Endothelial cell of umbilical vein (primary cell): Measurements from ENCODE around the gene PTCD1. TPM values are rescaled to one million over a fixed set of nuclear protein-coding genes. Genes with fewer than 3 reads are reported as not detected.

Source experiments
- BruUV-seq: library from RNA; stranded (reverse); fragments of 400-500 nt; replicated peaks from 2 replicates; lab custom pipeline; 2021; lab: Mats Ljungman, UMichigan
- CTCF ChIA-PET: fragments of 300-600, 350-600 bp; sonication (Branson Sonifier 250); formaldehyde crosslinking; loops from one replicate; lab custom pipeline; 2021; ENCODE audit warnings: antibody characterized with exemption, inconsistent platforms; lab: Charles Lee
- POLR2A ChIA-PET: fragments of 300-600, 350-600 bp; sonication (Branson Sonifier 250); formaldehyde crosslinking; loops from one replicate; lab custom pipeline; 2021; ENCODE audit warnings: antibody characterized with exemption, inconsistent platforms; lab: Charles Lee
- DNase-seq: peaks from one replicate; pipeline ENCODE4 v3.0.0-alpha.2; 2011; ENCODE audit warnings: low read depth, low spot score
- FAIRE-seq: peaks from 2 replicates; lab custom pipeline; 2011; peaks lifted over from hg19 to GRCh38; lab: Jason Lieb, UNC
- H2AFZ ChIP-seq: 2 replicates; pipeline ENCODE4 v1.6.0; 2012; ENCODE audit warnings: low read depth, low read length, control low read depth, inconsistent platforms
- H3K27ac ChIP-seq: 2 replicates; pipeline ENCODE4 v1.5.1; 2011; ENCODE audit warnings: low read depth, mild to moderate bottlenecking, control low read depth, low read length, moderate library complexity; ENCODE audit not compliant: insufficient read depth
- H3K27me3 ChIP-seq, 2 experiments: 2 replicates each; pipeline versions ENCODE4 v1.6.0 to v1.6.1; 2011; ENCODE audit warnings: low read length in 2 of 2, mixed read lengths in 1 of 2; ENCODE audit not compliant: control insufficient read depth in 2 of 2, insufficient read depth in 2 of 2
- H3K36me3 ChIP-seq, 2 experiments: 2 replicates in 1 of 2; 3 replicates in 1 of 2; pipeline ENCODE4 v1.5.1; 2011; ENCODE audit warnings: low read length in 2 of 2, mild to moderate bottlenecking in 1 of 2, moderate library complexity in 1 of 2; ENCODE audit not compliant: control insufficient read depth in 2 of 2, insufficient read depth in 2 of 2; ENCODE audit errors: extremely low read depth in 1 of 2
- H3K4me1 ChIP-seq: 3 replicates; pipeline ENCODE4 v1.5.1; 2011; ENCODE audit warnings: mild to moderate bottlenecking, low read length; ENCODE audit not compliant: control insufficient read depth, insufficient read depth; ENCODE audit errors: extremely low read depth
- H3K4me2 ChIP-seq: 2 replicates; pipeline ENCODE4 v1.6.1; 2011; ENCODE audit warnings: low read length, control low read depth, mixed read lengths; ENCODE audit not compliant: insufficient read depth
- H3K4me3 ChIP-seq, 3 experiments: fragments of 200-600 bp in 1 of 3; sonication (generic), shearing (Covaris generic) in 1 of 3; replicated peaks in 1 of 3; 2 replicates each; pipeline ENCODE4 v1.5.1; 2011 to 2016; ENCODE audit warnings: control low read depth in 3 of 3, low read length in 3 of 3, mild to moderate bottlenecking in 2 of 3, inconsistent platforms in 1 of 3, low read depth in 1 of 3, moderate library complexity in 1 of 3; ENCODE audit not compliant: insufficient read depth in 1 of 3
- H3K79me2 ChIP-seq: 2 replicates; pipeline ENCODE4 v1.6.0; 2012; ENCODE audit warnings: low read length, inconsistent platforms; ENCODE audit not compliant: control insufficient read depth, insufficient read depth
- H3K9ac ChIP-seq: replicated peaks from 2 replicates; pipeline ENCODE3; 2011; ENCODE audit warnings: low read length, control low read depth; ENCODE audit not compliant: insufficient read depth; ENCODE audit errors: extremely low read depth
- H3K9me1 ChIP-seq: replicated peaks from 3 replicates; pipeline ENCODE4 v1.6.0; 2011; ENCODE audit warnings: mild to moderate bottlenecking, low read length; ENCODE audit not compliant: control insufficient read depth, insufficient read depth; ENCODE audit errors: extremely low read depth
- H3K9me3 ChIP-seq: replicated peaks from 2 replicates; pipeline ENCODE4 v1.5.1; 2012; ENCODE audit warnings: low read length, inconsistent platforms; ENCODE audit not compliant: control insufficient read depth, insufficient read depth
- H4K20me1 ChIP-seq: replicated peaks from 2 replicates; pipeline ENCODE3; 2011; ENCODE audit warnings: mild to moderate bottlenecking, low read length; ENCODE audit not compliant: control insufficient read depth, insufficient read depth; ENCODE audit errors: extremely low read depth
- CTCF ChIP-seq, 2 donors: IDR thresholded peaks; 1 replicate in 1 of 2; 2 replicates in 1 of 2; pipeline ENCODE4 v1.5.1; 2011; ENCODE audit warnings: low read length in 2 of 2, mild to moderate bottlenecking in 2 of 2, moderate library complexity in 2 of 2, control low read depth in 1 of 2, inconsistent platforms in 1 of 2, low read depth in 1 of 2; ENCODE audit not compliant: insufficient read depth in 1 of 2; ENCODE audit errors: extremely low read depth in 1 of 2
- EZH2 ChIP-seq: IDR thresholded peaks from 2 replicates; pipeline ENCODE4 v1.6.1; 2012; ENCODE audit warnings: borderline replicate concordance, low read depth, mild to moderate bottlenecking, moderate library complexity, low read length, inconsistent platforms; ENCODE audit not compliant: severe bottlenecking
- FOS ChIP-seq: IDR thresholded peaks from 2 replicates; pipeline ENCODE4 v1.6.1; 2011; ENCODE audit warnings: mild to moderate bottlenecking, low read length, moderate library complexity, borderline replicate concordance; ENCODE audit not compliant: insufficient read depth
- GATA2 ChIP-seq: IDR thresholded peaks from 2 replicates; pipeline ENCODE4 v1.7.0; 2011; ENCODE audit warnings: low read depth, mild to moderate bottlenecking, moderate library complexity, mixed read lengths, low read length; ENCODE audit not compliant: insufficient read length, insufficient read depth
- JUN ChIP-seq: IDR thresholded peaks from 2 replicates; pipeline ENCODE4 v1.6.1; 2011; ENCODE audit warnings: borderline replicate concordance, low read depth; ENCODE audit not compliant: insufficient read length, insufficient read depth
- MYC ChIP-seq: IDR thresholded peaks from one replicate; pipeline ENCODE4 v1.6.1; 2011; ENCODE audit warnings: mild to moderate bottlenecking, low read depth, low read length
- POLR2A ChIP-seq: IDR thresholded peaks from 2 replicates; pipeline ENCODE4 v1.6.1; 2012; ENCODE audit warnings: low read depth, mild to moderate bottlenecking, control low read depth, low read length
- POLR2AphosphoS5 ChIP-seq: IDR thresholded peaks from 2 replicates; pipeline ENCODE4 v1.6.1; 2012; ENCODE audit warnings: low read depth, mild to moderate bottlenecking, control low read depth, low read length, moderate library complexity; ENCODE audit not compliant: insufficient read depth
- dilution Hi-C: fragments of 300-500 bp; cut with MboI; formaldehyde crosslinking; loops from one replicate; pipeline ENCODE4 v1.15.0; 2019; ENCODE audit warnings: low sequenced_read_pairs; ENCODE audit not compliant: extremely low pct_ligation_motif_present
- intact Hi-C: fragments of 100-400 bp; cut with micrococcal nuclease; formaldehyde crosslinking; loops from one replicate; pipeline ENCODE4 v1.10.0; 2022
- polyA plus RNA-seq, 4 experiments: library from polyadenylated mRNA; depleted of rRNA in 3 of 4; stranded (reverse) in 3 of 4; unstranded in 1 of 4; fragments of >200 nt; gene quantifications; 2 replicates each; pipeline versions ENCODE4 v1.2.1 to v1.2.3, GENCODE V29; 2011 to 2012; ENCODE audit warnings: missing spikeins in 1 of 4
- total RNA-seq: library from RNA; stranded (reverse); gene quantifications from 2 replicates; pipeline ENCODE4 v1.2.3, GENCODE V29; 2021
- TF ChIP-seq, protein P1 (sequence below): IDR thresholded peaks from 2 replicates; pipeline ENCODE4 v1.6.1; 2011; ENCODE audit not compliant: insufficient read depth, insufficient read length

Gene PTCD1
- total and polyA plus RNA-seq, 2 donors (not counting 3 experiments of a cell fraction or from before 2014, with no cell fraction given): 3.8 to 9.6 TPM

- no peaks in the 10 kb centered on the region for H4K20me1 ChIP-seq
- DNase-seq: no peak
- H3K27me3 ChIP-seq: no peaks in the 10 kb centered on the region
- no peaks in the 10 kb centered on the region for H3K4me1 ChIP-seq
- no peak overlapping the region for H3K4me2 ChIP-seq
- no peak overlapping the region for H3K9ac ChIP-seq
- FAIRE-seq: no peak
- dilution Hi-C loops (no loop called here), intact Hi-C loops (no loop called here)
- no peak for TF ChIP-seq EZH2
- TF ChIP-seq FOS: no peak
- no peak for TF ChIP-seq GATA2
- TF ChIP-seq, protein P1, sequence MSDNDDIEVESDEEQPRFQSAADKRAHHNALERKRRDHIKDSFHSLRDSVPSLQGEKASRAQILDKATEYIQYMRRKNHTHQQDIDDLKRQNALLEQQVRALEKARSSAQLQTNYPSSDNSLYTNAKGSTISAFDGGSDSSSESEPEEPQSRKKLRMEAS: no peak
- no peak for TF ChIP-seq CTCF (IDR thresholded peaks at IDR 0.05; ENCODE audit: extremely low read depth in 1 of 2, insufficient read depth in 1 of 2, low read depth in 1 of 2, low read length in 2 of 2)
- TF ChIP-seq JUN: no peak
- no peak for TF ChIP-seq POLR2A
- no peak for TF ChIP-seq POLR2AphosphoS5
- TF ChIP-seq MYC: no peak
- H3K4me3 ChIP-seq: no peak overlapping the region
- no peaks in the 10 kb centered on the region for H3K79me2 ChIP-seq
- ChIA-PET POLR2A (no interaction called here), CTCF (no interaction called here)
- H3K27ac ChIP-seq: no peak overlapping the region
- peaks cover 5 to 44% of the 10 kb centered on the region in 2 experiments for H3K36me3 ChIP-seq
- H2AFZ ChIP-seq: no peak overlapping the region
- H3K9me3 ChIP-seq: no peaks in the 10 kb centered on the region
- no peaks in the 10 kb centered on the region for H3K9me1 ChIP-seq
- BruUV-seq: no TSS peak
Measured at GRCh38 chr7:99428972-99429566, 9.5 kb downstream of the PTCD1 start.
